Measurements from ENCODE around the gene PDE3B.
"Not testable (repeated sequence)": the region's sequence is repeated elsewhere in the genome, so short reads cannot be mapped to it uniquely, and the experiment has no call there.

Gene PDE3B

GRCh38 chr11:14673824-14674405, 30.3 kb downstream of the PDE3B start:
- DNase-seq (ENCODE audit: low read depth in 2 of 3, low spot score in 1 of 3): no peak

GRCh38 chr11:14676068-14676467, 32.5 kb downstream of the PDE3B start:
- no peak for DNase-seq (ENCODE audit: low read depth in 2 of 3, low spot score in 1 of 3)

- no peak for DNase-seq (ENCODE audit: low read depth in 2 of 3, low spot score in 1 of 3)
Measured at GRCh38 chr11:14677146-14677545, 33.5 kb downstream of the PDE3B start.

DNA sequence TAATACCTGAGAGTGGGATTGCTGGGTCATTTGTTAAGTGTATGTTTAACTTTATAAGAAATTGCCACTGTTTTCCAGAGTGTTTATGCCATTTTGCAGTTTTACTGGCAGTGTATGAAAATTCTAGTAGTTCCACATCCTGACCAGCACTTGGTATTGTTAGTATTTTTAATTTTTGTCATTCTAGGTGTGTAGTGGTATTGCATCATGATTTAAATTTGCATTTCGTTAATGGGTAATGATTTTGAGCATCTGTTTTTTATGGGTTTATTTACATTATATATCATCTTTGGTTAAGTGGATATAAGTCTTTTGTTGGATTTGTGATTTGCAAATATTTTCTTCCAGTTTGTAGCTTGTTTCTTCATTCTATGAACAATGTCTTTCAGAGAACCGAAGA, 34.7 kb downstream of the PDE3B start:
- no peak for DNase-seq (ENCODE audit: low read depth in 2 of 3, low spot score in 1 of 3)

GRCh38 chr11:14679662-14680061, 36.1 kb downstream of the PDE3B start:
- DNase-seq (ENCODE audit: low read depth in 2 of 3, low spot score in 1 of 3): no peak

DNA sequence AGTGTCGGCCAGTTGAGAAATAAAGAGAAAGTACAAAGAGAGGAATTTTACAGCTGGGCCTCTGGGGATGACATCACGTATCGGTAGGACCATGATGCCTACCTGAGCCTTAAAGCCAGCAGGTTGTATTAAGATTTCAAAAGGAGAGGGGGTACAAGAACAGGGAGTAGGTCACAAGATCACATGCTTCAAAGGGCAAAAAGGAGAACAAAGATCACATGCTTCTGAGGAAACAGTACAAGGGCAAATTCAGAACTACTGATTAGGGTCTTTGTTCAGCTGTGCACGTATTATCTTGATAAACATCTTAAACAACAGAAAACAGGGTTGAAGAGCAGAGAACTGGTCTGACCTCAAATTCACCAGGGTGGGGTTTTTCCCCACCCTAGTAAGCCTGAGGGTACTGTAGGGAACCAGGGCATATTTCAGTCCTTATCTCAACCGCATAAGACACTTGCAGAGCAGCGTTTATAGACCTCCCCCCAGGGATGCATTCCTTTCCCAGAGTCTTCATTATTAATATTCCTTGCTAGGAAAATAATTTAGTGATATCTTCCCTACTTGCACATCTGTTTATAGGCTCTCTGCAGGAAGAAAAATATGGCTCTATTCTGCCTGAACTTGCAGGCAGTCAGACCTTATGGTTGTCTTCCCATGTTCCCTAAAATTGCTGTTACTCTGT, 40.8 kb downstream of the PDE3B start:
- not testable (repeated sequence) for DNase-seq (ENCODE audit: low read depth in 2 of 3, low spot score in 1 of 3)

GRCh38 chr11:14687456-14687855, 43.9 kb downstream of the PDE3B start:
- DNase-seq (ENCODE audit: low read depth in 2 of 3, low spot score in 1 of 3): no peak

DNA sequence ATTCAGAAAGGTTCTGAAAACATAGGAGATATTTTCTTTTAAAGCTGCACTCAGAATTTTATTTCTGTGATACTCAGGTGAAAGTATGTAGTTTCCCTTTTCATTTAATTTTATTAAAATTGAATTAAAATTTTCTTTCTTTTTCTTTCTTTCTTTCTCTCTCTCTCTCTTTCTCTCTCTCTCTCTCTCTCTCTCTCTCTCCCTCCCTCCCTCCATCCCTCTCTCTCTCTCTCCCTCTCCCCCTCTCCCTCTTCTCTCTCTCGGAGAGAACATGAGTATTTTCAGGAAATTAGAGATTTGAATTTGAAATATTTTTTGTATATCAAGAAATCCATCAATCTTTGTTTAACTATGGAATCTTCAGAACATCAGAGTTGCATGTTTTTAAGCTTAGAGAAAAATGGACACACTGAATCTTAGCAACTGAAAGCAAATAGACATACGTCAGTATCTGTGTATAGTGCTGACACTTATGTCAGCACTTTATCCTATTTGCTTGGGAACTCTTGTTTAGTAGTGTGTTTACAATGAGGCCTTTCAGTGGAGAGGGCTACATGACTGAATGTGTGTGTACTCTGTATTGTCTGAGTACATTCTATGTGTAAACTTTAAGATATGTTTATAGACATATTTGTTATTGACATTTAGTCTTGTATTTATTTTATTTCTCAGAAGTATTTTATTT, 44.5 kb downstream of the PDE3B start:
- no peak for DNase-seq (ENCODE audit: low read depth in 2 of 3, low spot score in 1 of 3)

DNA sequence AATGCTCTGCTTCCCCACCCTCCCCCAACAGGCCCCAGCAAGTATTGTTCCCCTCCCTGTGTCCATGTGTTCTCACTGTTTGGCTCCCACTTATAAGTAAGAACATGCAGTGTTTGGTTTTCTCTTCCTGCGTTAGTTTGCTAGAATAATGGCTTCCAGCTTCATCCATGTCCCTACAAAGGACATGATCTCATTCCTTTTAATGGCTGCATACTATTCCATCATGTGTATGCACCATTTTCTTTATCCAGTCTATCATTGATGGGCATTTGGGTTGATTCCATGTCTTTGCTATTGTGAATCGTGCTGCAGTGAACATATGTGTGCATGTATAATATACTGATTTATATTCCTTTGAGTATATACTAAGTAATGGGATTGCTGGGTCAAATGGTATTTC, 52.1 kb downstream of the PDE3B start:
- DNase-seq (ENCODE audit: low read depth in 2 of 3, low spot score in 1 of 3): not testable (repeated sequence)

GRCh38 chr11:14698771-14699170, 55.2 kb downstream of the PDE3B start:
- DNase-seq (ENCODE audit: low read depth in 2 of 3, low spot score in 1 of 3): no peak

DNA sequence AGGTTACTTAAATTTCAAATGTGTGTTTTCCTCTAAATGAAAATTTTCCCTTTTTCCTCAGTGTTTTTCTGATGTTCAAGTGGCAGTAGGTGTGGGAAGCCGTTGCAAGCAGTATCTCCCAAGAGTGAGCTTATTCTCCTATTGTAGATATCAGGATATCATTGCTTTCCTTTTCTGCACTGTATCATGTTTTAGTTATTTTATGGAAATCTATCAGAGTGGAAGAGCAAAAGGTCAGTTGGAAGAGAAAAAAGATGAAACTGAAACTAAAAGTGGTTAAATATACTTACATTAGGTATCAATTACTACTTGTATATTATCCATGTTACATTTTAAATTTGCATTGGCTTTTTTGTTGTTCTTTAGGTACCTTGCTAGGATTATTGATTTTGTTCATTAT, 57.0 kb downstream of the PDE3B start:
- DNase-seq (ENCODE audit: low read depth in 2 of 3, low spot score in 1 of 3): no peak

DNA sequence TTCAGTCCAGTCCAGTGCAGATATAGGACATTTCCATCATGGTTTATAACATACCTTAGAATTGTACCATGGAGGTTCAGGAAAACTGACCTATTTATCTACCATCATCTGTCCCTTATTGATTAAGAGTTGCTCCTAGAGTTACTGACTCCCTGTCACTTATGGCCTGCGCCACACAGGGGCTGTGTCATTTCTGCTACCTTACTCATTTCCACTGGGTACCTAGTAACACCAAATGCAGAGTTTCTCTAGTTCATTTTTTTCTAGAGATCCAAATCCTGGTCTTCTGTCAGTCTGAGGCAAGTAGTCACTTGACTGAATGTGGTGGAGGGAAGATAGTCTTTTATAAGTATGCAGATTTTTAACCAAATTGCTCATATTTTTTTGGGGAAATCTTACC, 59.2 kb downstream of the PDE3B start:
- no peak for DNase-seq (ENCODE audit: low read depth in 2 of 3, low spot score in 1 of 3)

GRCh38 chr11:14703731-14704130, 60.1 kb downstream of the PDE3B start:
- DNase-seq (ENCODE audit: low read depth in 2 of 3, low spot score in 1 of 3): no peak

- DNase-seq (ENCODE audit: low read depth in 2 of 3, low spot score in 1 of 3): no peak
Measured at GRCh38 chr11:14705067-14705466, 61.5 kb downstream of the PDE3B start.

DNA sequence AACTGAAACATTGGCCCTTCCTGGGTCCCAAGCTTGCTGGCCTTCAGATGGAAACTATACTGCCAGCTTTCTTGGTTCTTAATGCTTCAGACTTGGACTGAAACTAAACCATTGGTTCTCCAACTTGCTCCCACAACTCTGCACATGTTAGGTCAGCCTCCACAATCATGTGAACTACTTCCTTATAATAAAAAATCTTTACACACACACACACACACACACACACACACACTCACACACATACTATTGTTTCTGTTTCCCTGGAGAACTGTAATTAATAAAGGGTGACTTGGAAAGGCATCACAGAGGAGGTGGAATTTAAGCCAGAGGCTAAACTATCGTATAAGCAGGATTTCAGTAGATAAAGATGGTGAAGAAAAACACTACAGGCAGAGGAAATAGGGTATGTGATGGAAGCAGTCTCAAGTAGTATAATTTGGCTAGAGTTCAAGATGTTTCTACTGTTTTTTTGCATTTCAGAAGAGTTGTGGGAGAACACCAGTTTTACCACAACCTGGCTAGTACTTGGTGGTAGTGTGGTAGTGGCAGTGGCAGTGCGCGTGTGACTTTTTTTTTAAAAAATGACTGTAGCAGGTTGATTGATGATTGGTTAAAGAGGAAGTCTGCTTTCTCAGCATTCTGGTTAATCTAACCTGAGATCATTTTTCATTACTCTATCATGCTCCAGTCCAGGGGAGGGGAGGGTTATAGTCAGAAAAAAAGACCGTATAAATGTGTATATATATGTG, 70.1 kb downstream of the PDE3B start:
- DNase-seq (ENCODE audit: low read depth in 2 of 3, low spot score in 1 of 3): no peak

GRCh38 chr11:14715669-14716068, 72.1 kb downstream of the PDE3B start:
- not testable (repeated sequence) for DNase-seq (ENCODE audit: low read depth in 2 of 3, low spot score in 1 of 3)

DNA sequence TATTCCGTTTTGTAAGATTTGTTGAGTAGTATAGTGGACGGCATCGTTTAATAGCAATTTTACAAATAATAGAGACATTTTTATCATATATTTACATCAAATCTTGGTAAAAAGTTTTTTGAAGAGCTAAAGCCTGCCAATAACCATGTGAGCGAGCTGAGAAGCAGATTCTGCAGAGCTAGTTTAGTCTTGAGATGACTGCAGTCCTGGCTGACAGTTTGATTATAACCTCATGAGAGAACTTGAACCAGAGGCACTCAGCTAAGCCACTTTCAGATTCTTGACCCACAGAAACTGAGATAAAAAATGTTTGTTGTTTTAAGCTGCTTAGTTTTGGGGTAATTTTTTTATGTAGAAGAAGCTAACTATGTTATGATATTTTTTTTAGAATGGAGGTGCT, 78.9 kb downstream of the PDE3B start:
- no peak for DNase-seq (ENCODE audit: low read depth in 2 of 3, low spot score in 1 of 3)

- no peak for DNase-seq (ENCODE audit: low read depth in 2 of 3, low spot score in 1 of 3)
Measured at GRCh38 chr11:14725150-14725549, 81.5 kb downstream of the PDE3B start.

DNA sequence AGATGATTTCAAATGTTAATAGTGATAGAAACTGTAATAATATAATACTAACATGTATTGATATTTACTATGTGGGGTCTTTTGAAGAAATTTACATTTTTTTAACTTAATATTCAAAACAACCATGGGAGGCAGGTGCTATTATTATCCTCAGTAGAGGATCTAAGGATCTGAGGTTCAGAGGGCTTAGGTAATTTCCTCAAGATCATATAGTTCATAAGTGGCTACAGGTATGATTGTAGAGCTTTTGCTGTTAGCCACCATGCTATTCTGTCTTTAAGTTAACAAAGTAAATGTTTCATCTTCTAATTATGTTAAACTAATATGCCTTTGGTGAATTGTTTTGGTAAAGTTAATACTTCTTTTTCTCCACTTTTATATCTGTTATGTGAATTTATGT, 83.6 kb downstream of the PDE3B start:
- no peak for DNase-seq (ENCODE audit: low read depth in 2 of 3, low spot score in 1 of 3)

DNA sequence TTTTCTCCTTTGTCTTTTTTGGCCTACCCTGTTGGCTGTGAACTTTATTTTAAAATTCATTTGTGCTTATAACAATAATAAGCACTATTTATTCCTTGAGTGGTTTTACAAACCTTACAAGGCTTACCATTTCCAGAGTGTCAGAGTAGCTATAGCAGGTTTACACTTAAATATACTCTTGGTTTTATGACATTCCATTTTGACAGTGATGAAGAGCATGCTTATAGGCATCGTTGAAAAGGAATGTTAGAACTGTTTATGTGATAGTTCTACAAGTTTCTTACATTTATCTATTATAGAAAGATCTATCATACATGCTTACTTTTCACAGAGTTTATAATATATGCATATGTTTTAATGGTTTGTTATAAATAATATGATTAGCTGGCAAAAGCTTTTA, 84.1 kb downstream of the PDE3B start:
- no peak for DNase-seq (ENCODE audit: low read depth in 2 of 3, low spot score in 1 of 3)

GRCh38 chr11:14740539-14740938, 96.9 kb downstream of the PDE3B start:
- DNase-seq (ENCODE audit: low read depth in 2 of 3, low spot score in 1 of 3): not testable (repeated sequence)

DNA sequence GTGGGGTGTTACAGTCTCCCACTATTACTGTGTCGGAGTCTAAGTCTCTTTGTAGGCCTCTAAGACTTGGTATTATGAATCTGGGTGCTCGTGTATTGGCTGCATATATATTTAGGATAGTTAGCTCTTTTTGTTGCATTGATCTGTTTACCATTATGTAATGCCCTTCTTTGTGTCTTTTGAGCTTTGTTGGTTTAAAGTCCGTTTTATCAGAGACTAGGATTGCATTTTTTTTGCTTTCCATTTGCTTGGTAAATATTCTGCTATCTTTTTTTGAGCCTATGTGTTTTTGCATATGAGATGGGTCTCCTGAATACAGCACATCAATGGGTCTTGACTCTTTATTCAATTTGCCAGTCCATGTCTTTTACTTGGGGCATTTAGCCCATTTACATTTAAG, 97.6 kb downstream of the PDE3B start:
- no peak for DNase-seq (ENCODE audit: low read depth in 2 of 3, low spot score in 1 of 3)
